ENCODE results near the gene CORO2A. TPM values are rescaled to one million over a fixed set of nuclear protein-coding genes. Genes with fewer than 3 reads are reported as not detected.

The CORO2A gene
- total and polyA plus RNA-seq, 2 of the 13 experiments (the other 11 are each of a cell fraction or from before 2014, with no cell fraction given) = 14.4 to 15.3 TPM

GRCh38 chr9:98192503-98193335, at the start of gene CORO2A (continued):
- TF ChIP-seq TRIM22 (IDR thresholded peaks at IDR 0.05) = no peak
- TF ChIP-seq ZNF33A (CRISPR knock-in tag; IDR thresholded peaks at IDR 0.05; ENCODE audit: borderline replicate concordance) = no peak
- TF ChIP-seq, protein P1, sequence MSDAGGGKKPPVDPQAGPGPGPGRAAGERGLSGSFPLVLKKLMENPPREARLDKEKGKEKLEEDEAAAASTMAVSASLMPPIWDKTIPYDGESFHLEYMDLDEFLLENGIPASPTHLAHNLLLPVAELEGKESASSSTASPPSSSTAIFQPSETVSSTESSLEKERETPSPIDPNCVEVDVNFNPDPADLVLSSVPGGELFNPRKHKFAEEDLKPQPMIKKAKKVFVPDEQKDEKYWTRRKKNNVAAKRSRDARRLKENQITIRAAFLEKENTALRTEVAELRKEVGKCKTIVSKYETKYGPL (CRISPR knock-in tag; IDR thresholded peaks at IDR 0.05) = no peak

GRCh38 chr9:98241357-98242300, 49.2 kb upstream of the CORO2A start:
- intact Hi-C loops (cut with micrococcal nuclease; ENCODE audit: unreplicated experiment) (no loop called here), in situ Hi-C loops (cut with HindIII; ENCODE audit: extremely low pct_ligation_motif_present, low pct_unique_long_range_greater_than_20kb) (no loop called here)
- Histone ChIP-seq H3K79me2 (ENCODE audit: insufficient read depth, low read length) (no peaks in the 10 kb centered on the region), H3K27ac (ENCODE audit: extremely low read length, insufficient read depth, low read length) (no peak overlapping the region), H2AFZ (ENCODE audit: low read length) (no peak overlapping the region), H3K4me1 (ENCODE audit: insufficient read depth, low read length) (peaks cover 7% of the 10 kb centered on the region), H3K27me3 (ENCODE audit: control insufficient read depth in 1 of 2, insufficient read depth in 2 of 2, low read length in 2 of 2) (no peaks in the 10 kb centered on the region), H3K4me3 (replicated peaks in 1 of 3; ENCODE audit: insufficient read depth in 1 of 3, low read depth in 2 of 3, low read length in 3 of 3) (no peak overlapping the region), H4K20me1 (ENCODE audit: insufficient read depth, low read length) (no peaks in the 10 kb centered on the region), H3K9me3 (ENCODE audit: low read length) (no peaks in the 10 kb centered on the region), H3K4me2 (ENCODE audit: low read depth, low read length) (no peak overlapping the region), H3K9ac (ENCODE audit: insufficient read depth, low read depth, low read length) (no peak overlapping the region), H3K36me3 (replicated peaks in 1 of 2; ENCODE audit: control insufficient read depth in 1 of 2, insufficient read depth in 2 of 2, low read length in 2 of 2) (no peaks in the 10 kb centered on the region)
- ATAC-seq (peak; percentile 84), FAIRE-seq (no peak), DNase-seq (ENCODE audit: low spot score) (no peak)
- ChIA-PET POLR2A (interaction anchor here (0.7 to 1.3 kb wide), 2 partner anchors 14 to 95 kb away, joined by 3 to 7 read pairs; partner anchors contain the start of gene TBC1D2), CTCF (ENCODE audit: low intra/inter-chr PET ratio, low total read pairs) (no interaction called here)
- BruUV-seq (replicated peaks) = no TSS peak
- WGBS (ENCODE audit: low lambda C conversion rate) = 88% methylated on average over 7 of the region's 8 CpGs
- no peak for TF ChIP-seq ZNF30 (CRISPR knock-in tag; IDR thresholded peaks at IDR 0.05)
- no peak for TF ChIP-seq MEIS1 (CRISPR knock-in tag; IDR thresholded peaks at IDR 0.05; ENCODE audit: borderline replicate concordance)
- no peak for TF ChIP-seq ZBTB40 (IDR thresholded peaks at IDR 0.05)
- TF ChIP-seq ZBTB40 (CRISPR knock-in tag; IDR thresholded peaks at IDR 0.05) = no peak
- TF ChIP-seq TSC22D2 (CRISPR knock-in tag; IDR thresholded peaks at IDR 0.05; ENCODE audit: borderline replicate concordance) = no peak
- no peak for TF ChIP-seq KDM6A (CRISPR knock-in tag; IDR thresholded peaks at IDR 0.05; ENCODE audit: low read depth)

Data from HepG2 (cell line).